OCI-LY1 (cell line): ENCODE measurements around the gene TMEM119.

Experiments
- CTCF ChIP-seq: fragments of 200-600 bp; sonication (generic), shearing (Covaris generic); IDR thresholded peaks from 2 replicates; pipeline ENCODE4 v1.5.1; 2017; ENCODE audit warnings: mild to moderate bottlenecking, antibody characterized with exemption, low read length, moderate library complexity, mixed read lengths
- EZH2 ChIP-seq: fragments of 200-600 bp; sonication (generic), shearing (Covaris generic); IDR thresholded peaks from 2 replicates; pipeline ENCODE4 v1.8.0; 2017; ENCODE audit warnings: borderline replicate concordance, mixed run types, mild to moderate bottlenecking, antibody characterized with exemption, low read length, moderate library complexity, mixed read lengths

GRCh38 chr12:108599948-108600701 lies 2.2 kb upstream of the TMEM119 start:
- TF ChIP-seq CTCF (no peak), EZH2 (no peak)
